Keratinocyte (primary cell): Measurements from ENCODE around the gene AHNAK.

Experiments
- CTCF ChIP-seq, 3 experiments: IDR thresholded peaks in 1 of 3; conservative IDR thresholded peaks in 1 of 3; optimal IDR thresholded peaks in 1 of 3; 2 replicates in 2 of 3; 3 replicates in 1 of 3; pipeline versions ENCODE3 to v1.5.1; 2011; ENCODE audit warnings: low read length in 3 of 3, mild to moderate bottlenecking in 3 of 3, moderate library complexity in 2 of 3, control low read depth in 1 of 3, inconsistent platforms in 1 of 3; ENCODE audit not compliant: insufficient read depth in 2 of 3; ENCODE audit errors: extremely low read depth in 1 of 3
- EZH2 ChIP-seq: IDR thresholded peaks from one replicate; pipeline ENCODE4 v1.6.1; 2012; ENCODE audit warnings: inconsistent platforms, mild to moderate bottlenecking, low read length, moderate library complexity

DNA sequence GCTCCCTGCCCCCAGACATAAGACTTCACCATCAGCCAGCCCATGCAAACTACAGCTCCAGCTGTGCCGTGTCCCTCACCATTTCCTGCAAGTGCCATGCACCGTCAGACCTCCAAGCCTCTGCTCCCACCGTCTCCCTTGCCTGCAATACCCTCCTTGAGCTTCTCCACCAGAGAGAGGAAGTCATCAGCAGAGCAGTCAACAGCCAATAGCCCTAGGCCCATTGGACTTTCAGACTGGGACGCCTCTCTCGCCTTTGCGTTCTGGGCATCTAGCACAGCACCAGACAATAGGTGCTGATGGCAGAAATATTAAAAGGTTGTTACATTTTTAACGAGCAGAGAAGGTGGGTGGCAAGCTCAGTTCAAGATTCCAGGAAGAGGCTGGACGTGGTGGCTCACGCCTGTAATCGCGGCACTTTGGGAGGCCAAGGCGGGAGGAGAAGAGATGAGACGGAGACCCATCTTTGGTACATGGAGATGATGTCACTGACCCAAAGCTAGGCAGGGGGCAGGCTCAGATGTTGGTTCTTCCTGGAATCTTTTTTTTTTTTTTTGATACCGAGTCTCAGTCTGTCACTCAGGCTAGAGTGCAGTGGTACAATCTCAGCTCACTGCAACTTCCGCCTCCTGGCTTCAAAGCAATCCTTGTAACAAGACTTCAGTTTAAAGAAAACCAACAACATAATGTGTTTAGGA, 95.9 kb downstream of the AHNAK start:
- no peak for TF ChIP-seq CTCF (optimal IDR thresholded peaks at IDR 0.05 in 1 of 3, IDR thresholded peaks at IDR 0.05 in 1 of 3, conservative IDR thresholded peaks at IDR 0.05 in 1 of 3; ENCODE audit: extremely low read depth in 1 of 3, insufficient read depth in 2 of 3, low read length in 3 of 3)
- TF ChIP-seq EZH2, result no peak
